ENCODE results near the gene MYRF. TPM values are rescaled to one million over a fixed set of nuclear protein-coding genes. Genes with fewer than 3 reads are reported as not detected.

The MYRF gene
- total RNA-seq, 2 experiments from 2014 or later = 0.97 to 1.6 TPM

- H3K4me1 Mint-ChIP-seq (ENCODE audit: low read depth) = no peaks in the 10 kb centered on the region
- ChIA-PET POLR2A (no interaction called here), CTCF (interaction anchor here (2.6 kb wide), 1 partner anchor 16 kb away, joined by 11 read pairs; no protein-coding TSS in a partner anchor)
- H3K4me3 Mint-ChIP-seq = no peak overlapping the region
- H3K36me3 Mint-ChIP-seq (ENCODE audit: low read depth) = no peaks in the 10 kb centered on the region
- intact Hi-C loops (cut with micrococcal nuclease) = no loop called here
- no peak for TF ChIP-seq CTCF (IDR thresholded peaks at IDR 0.05)
- no peak for ATAC-seq
- DNase-seq = no peak
- H3K27ac Mint-ChIP-seq = no peak overlapping the region
- H3K27me3 Mint-ChIP-seq = no peaks in the 10 kb centered on the region
- no peaks in the 10 kb centered on the region for H3K9me3 Mint-ChIP-seq
Measured at GRCh38 chr11:61717286-61718033, 35.0 kb upstream of the MYRF start.

- Mint-ChIP-seq H3K4me3 (no peak overlapping the region), H3K9me3 (no peaks in the 10 kb centered on the region), H3K27ac (no peak overlapping the region), H3K4me1 (ENCODE audit: low read depth) (no peaks in the 10 kb centered on the region), H3K27me3 (no peaks in the 10 kb centered on the region), H3K36me3 (ENCODE audit: low read depth) (no peaks in the 10 kb centered on the region)
- CTCF ChIA-PET = interaction anchor here (2.6 kb wide), 1 partner anchor 15 kb away, joined by 11 read pairs; no protein-coding TSS in a partner anchor
- intact Hi-C loops (cut with micrococcal nuclease) = no loop called here
- DNase-seq (no peak), ATAC-seq (no peak)
- TF ChIP-seq CTCF (IDR thresholded peaks at IDR 0.05) = no peak
- POLR2A ChIA-PET = interaction anchor here (1.1 kb wide), 1 partner anchor 10 kb away, joined by 4 read pairs; no protein-coding TSS in a partner anchor
Measured at GRCh38 chr11:61718046-61718531, 34.3 kb upstream of the MYRF start.

GRCh38 chr11:61718621-61719302, 33.7 kb upstream of the MYRF start:
- H3K9me3 Mint-ChIP-seq = no peaks in the 10 kb centered on the region
- no peaks in the 10 kb centered on the region for H3K4me1 Mint-ChIP-seq (ENCODE audit: low read depth)
- no peak for ATAC-seq
- H3K27me3 Mint-ChIP-seq = no peaks in the 10 kb centered on the region
- DNase-seq = no peak
- no peaks in the 10 kb centered on the region for H3K36me3 Mint-ChIP-seq (ENCODE audit: low read depth)
- H3K4me3 Mint-ChIP-seq = no peak overlapping the region
- ChIA-PET CTCF (interaction anchor here (0.8 to 2.6 kb wide), 3 partner anchors 11 to 363 kb away, joined by 3 to 11 read pairs (median 4); no protein-coding TSS in a partner anchor), POLR2A (interaction anchor here (1.1 kb wide), 1 partner anchor 11 kb away, joined by 4 read pairs; no protein-coding TSS in a partner anchor)
- intact Hi-C loops (cut with micrococcal nuclease) = no loop called here
- H3K27ac Mint-ChIP-seq = no peak overlapping the region
- no peak for TF ChIP-seq CTCF (IDR thresholded peaks at IDR 0.05)

- TF ChIP-seq CTCF (IDR thresholded peaks at IDR 0.05) = no peak
- ChIA-PET POLR2A (no interaction called here), CTCF (interaction anchor here (1.3 to 2.6 kb wide), 2 partner anchors 10 to 13 kb away, joined by 3 to 11 read pairs; no protein-coding TSS in a partner anchor)
- DNase-seq (no peak), ATAC-seq (no peak)
- intact Hi-C loops (cut with micrococcal nuclease) = no loop called here
- Mint-ChIP-seq H3K4me1 (ENCODE audit: low read depth) (no peaks in the 10 kb centered on the region), H3K27me3 (no peaks in the 10 kb centered on the region), H3K36me3 (ENCODE audit: low read depth) (no peaks in the 10 kb centered on the region), H3K4me3 (no peak overlapping the region), H3K9me3 (no peaks in the 10 kb centered on the region), H3K27ac (no peak overlapping the region)
Measured at GRCh38 chr11:61719978-61720377, 32.5 kb upstream of the MYRF start.
